Measurements from ENCODE around the gene MAFF.
A peak's percentile ranks its signal among the peaks of the same experiment; 100 is the strongest.
"Not testable (repeated sequence)": the region's sequence is repeated elsewhere in the genome, so short reads cannot be mapped to it uniquely, and the experiment has no call there.

The MAFF gene

GRCh38 chr22:38201711-38202436, at the start of gene MAFF:
TSS of gene MAFF (plus strand) at chr22:38201994. CDS start at chr22:38213854, 11,860 bp downstream.
- peak; percentile 72 for DNase-seq

GRCh38 chr22:38153821-38154562, 47.8 kb upstream of the MAFF start:
- no peak for DNase-seq

- DNase-seq: not testable (repeated sequence)
Measured at GRCh38 chr22:38154563-38154915, 47.3 kb upstream of the MAFF start.

- DNase-seq: no peak
Measured at GRCh38 chr22:38155703-38156102, 46.1 kb upstream of the MAFF start.

- DNase-seq: no peak
Measured at GRCh38 chr22:38162881-38163843, 38.6 kb upstream of the MAFF start.

- DNase-seq: no peak
Measured at GRCh38 chr22:38163844-38164550, 37.8 kb upstream of the MAFF start.

GRCh38 chr22:38164551-38164918, 37.3 kb upstream of the MAFF start:
- DNase-seq: no peak

- no peak for DNase-seq
Measured at GRCh38 chr22:38165922-38166593, 35.7 kb upstream of the MAFF start.

- DNase-seq: no peak
Measured at GRCh38 chr22:38167988-38168407, 33.8 kb upstream of the MAFF start.

GRCh38 chr22:38169116-38169515, 32.7 kb upstream of the MAFF start:
- DNase-seq: no peak

GRCh38 chr22:38170469-38170868, 31.3 kb upstream of the MAFF start:
- no peak for DNase-seq

- no peak for DNase-seq
Measured at GRCh38 chr22:38171927-38172831, 29.6 kb upstream of the MAFF start.

GRCh38 chr22:38172832-38173640, 28.8 kb upstream of the MAFF start:
- DNase-seq: no peak

- no peak for DNase-seq
Measured at GRCh38 chr22:38173641-38173906, 28.2 kb upstream of the MAFF start.

- no peak for DNase-seq
Measured at GRCh38 chr22:38174626-38175025, 27.2 kb upstream of the MAFF start.

- DNase-seq: no peak
Measured at GRCh38 chr22:38175206-38176118, 26.3 kb upstream of the MAFF start.

GRCh38 chr22:38176170-38176741, 25.5 kb upstream of the MAFF start:
- DNase-seq: no peak

- DNase-seq: no peak
Measured at GRCh38 chr22:38177044-38177443, 24.8 kb upstream of the MAFF start.

- not testable (repeated sequence) for DNase-seq
Measured at GRCh38 chr22:38177571-38177925, 24.2 kb upstream of the MAFF start.

All from NCI-H2107 (cell line).